Endothelial cell of umbilical vein (primary cell): ENCODE measurements around the gene ELAVL1.

Experiments used
- EZH2 ChIP-seq: IDR thresholded peaks from 2 replicates; pipeline ENCODE4 v1.6.1; 2012; ENCODE audit warnings: borderline replicate concordance, low read depth, mild to moderate bottlenecking, moderate library complexity, low read length, inconsistent platforms; ENCODE audit not compliant: severe bottlenecking
- POLR2A ChIP-seq: IDR thresholded peaks from 2 replicates; pipeline ENCODE4 v1.6.1; 2012; ENCODE audit warnings: low read depth, mild to moderate bottlenecking, control low read depth, low read length
- POLR2AphosphoS5 ChIP-seq: IDR thresholded peaks from 2 replicates; pipeline ENCODE4 v1.6.1; 2012; ENCODE audit warnings: low read depth, mild to moderate bottlenecking, control low read depth, low read length, moderate library complexity; ENCODE audit not compliant: insufficient read depth
- TF ChIP-seq, protein P1 (sequence below), 2 donors: IDR thresholded peaks; 1 replicate in 1 of 2; 2 replicates in 1 of 2; pipeline ENCODE4 v1.5.1; 2011; ENCODE audit warnings: low read length in 2 of 2, mild to moderate bottlenecking in 2 of 2, moderate library complexity in 2 of 2, control low read depth in 1 of 2, inconsistent platforms in 1 of 2, low read depth in 1 of 2; ENCODE audit not compliant: insufficient read depth in 1 of 2; ENCODE audit errors: extremely low read depth in 1 of 2
- TF ChIP-seq, protein P2 (sequence below): IDR thresholded peaks from 2 replicates; pipeline ENCODE4 v1.6.1; 2011; ENCODE audit not compliant: insufficient read depth, insufficient read length

DNA sequence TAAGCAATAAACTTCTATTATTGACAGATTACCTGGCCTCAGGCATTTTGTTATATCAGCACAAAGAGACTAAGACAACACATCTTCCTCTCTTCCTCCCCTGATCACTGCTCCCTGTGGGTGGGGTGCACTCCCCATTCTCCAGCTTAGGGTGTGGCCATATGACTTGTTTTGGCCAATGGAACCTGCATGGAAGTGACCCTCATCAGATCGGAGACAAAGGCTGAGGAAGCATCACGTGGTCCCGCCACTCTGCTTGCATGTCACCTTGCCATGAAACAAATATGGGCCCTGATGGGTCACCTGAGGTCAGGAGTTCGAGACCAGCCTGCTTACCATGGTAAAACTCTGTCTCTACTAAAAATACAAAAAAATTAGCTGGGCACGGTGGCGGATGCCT lies 33.4 kb upstream of the ELAVL1 start:
- TF ChIP-seq POLR2A = no peak
- TF ChIP-seq, protein P1, sequence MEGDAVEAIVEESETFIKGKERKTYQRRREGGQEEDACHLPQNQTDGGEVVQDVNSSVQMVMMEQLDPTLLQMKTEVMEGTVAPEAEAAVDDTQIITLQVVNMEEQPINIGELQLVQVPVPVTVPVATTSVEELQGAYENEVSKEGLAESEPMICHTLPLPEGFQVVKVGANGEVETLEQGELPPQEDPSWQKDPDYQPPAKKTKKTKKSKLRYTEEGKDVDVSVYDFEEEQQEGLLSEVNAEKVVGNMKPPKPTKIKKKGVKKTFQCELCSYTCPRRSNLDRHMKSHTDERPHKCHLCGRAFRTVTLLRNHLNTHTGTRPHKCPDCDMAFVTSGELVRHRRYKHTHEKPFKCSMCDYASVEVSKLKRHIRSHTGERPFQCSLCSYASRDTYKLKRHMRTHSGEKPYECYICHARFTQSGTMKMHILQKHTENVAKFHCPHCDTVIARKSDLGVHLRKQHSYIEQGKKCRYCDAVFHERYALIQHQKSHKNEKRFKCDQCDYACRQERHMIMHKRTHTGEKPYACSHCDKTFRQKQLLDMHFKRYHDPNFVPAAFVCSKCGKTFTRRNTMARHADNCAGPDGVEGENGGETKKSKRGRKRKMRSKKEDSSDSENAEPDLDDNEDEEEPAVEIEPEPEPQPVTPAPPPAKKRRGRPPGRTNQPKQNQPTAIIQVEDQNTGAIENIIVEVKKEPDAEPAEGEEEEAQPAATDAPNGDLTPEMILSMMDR (IDR thresholded peaks at IDR 0.05; ENCODE audit: extremely low read depth in 1 of 2, insufficient read depth in 1 of 2, low read depth in 1 of 2, low read length in 2 of 2) = no peak
- TF ChIP-seq POLR2AphosphoS5 = no peak
- TF ChIP-seq, protein P2, sequence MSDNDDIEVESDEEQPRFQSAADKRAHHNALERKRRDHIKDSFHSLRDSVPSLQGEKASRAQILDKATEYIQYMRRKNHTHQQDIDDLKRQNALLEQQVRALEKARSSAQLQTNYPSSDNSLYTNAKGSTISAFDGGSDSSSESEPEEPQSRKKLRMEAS = no peak
- no peak for TF ChIP-seq EZH2
